Fibroblast of the aortic adventitia (primary cell): Measurements from ENCODE around the gene TOGARAM2. TPM values are rescaled to one million over a fixed set of nuclear protein-coding genes. Genes with fewer than 3 reads are reported as not detected.
A peak's percentile ranks its signal among the peaks of the same experiment; 100 is the strongest.

Experiments
- DNase-seq: peaks from one replicate; pipeline ENCODE4 v3.0.0-alpha.2; 2010; ENCODE audit warnings: low read depth
- H3K4me3 ChIP-seq: 2 replicates; pipeline ENCODE4 v1.5.1; 2011; ENCODE audit warnings: low read depth, mild to moderate bottlenecking, control low read depth, low read length, moderate library complexity
- total RNA-seq: library from RNA; depleted of rRNA; stranded (reverse); fragments of >200 nt; gene quantifications from 2 replicates; pipeline ENCODE4 v1.2.3, GENCODE V29; 2012; ENCODE audit warnings: low replicate concordance
- TF ChIP-seq, protein P1 (sequence below): IDR thresholded peaks from 2 replicates; pipeline ENCODE4 v1.5.1; 2011; ENCODE audit warnings: mild to moderate bottlenecking, low read length, control low read depth, inconsistent platforms; ENCODE audit not compliant: insufficient read depth

Gene TOGARAM2
- total RNA-seq, 1 donor: under 0.01 TPM

GRCh38 chr2:28956890-28957289, 24.2 kb upstream of the TOGARAM2 start:
- H3K4me3 ChIP-seq: no peak overlapping the region
- TF ChIP-seq, protein P1, sequence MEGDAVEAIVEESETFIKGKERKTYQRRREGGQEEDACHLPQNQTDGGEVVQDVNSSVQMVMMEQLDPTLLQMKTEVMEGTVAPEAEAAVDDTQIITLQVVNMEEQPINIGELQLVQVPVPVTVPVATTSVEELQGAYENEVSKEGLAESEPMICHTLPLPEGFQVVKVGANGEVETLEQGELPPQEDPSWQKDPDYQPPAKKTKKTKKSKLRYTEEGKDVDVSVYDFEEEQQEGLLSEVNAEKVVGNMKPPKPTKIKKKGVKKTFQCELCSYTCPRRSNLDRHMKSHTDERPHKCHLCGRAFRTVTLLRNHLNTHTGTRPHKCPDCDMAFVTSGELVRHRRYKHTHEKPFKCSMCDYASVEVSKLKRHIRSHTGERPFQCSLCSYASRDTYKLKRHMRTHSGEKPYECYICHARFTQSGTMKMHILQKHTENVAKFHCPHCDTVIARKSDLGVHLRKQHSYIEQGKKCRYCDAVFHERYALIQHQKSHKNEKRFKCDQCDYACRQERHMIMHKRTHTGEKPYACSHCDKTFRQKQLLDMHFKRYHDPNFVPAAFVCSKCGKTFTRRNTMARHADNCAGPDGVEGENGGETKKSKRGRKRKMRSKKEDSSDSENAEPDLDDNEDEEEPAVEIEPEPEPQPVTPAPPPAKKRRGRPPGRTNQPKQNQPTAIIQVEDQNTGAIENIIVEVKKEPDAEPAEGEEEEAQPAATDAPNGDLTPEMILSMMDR: peak; percentile 35
- no peak for DNase-seq

GRCh38 chr2:28958689-28959088, 22.4 kb upstream of the TOGARAM2 start:
- no peak overlapping the region for H3K4me3 ChIP-seq
- peak; percentile 86 for DNase-seq
- TF ChIP-seq, protein P1: peak; percentile 61

DNA sequence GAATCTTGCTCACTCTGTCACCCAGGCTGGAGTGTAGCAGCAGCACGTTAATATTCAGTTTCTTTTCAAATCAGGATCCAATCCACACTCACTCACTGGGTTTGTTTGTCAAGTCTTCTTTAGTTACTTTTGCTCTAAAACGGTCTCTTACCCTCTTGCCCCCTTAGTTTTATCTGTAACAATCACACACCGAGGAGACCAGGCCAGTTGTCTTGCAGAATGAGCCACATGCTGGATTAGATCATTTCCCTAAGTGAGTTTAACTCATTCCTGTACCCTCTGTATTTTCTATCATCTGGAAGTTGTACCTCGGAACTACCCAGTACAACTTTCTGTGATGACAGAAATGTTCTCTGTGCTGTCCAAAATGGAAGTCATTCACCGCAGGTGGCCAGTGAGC, 20.7 kb upstream of the TOGARAM2 start:
- TF ChIP-seq, protein P1: no peak
- H3K4me3 ChIP-seq: no peak overlapping the region
- DNase-seq: no peak

DNA sequence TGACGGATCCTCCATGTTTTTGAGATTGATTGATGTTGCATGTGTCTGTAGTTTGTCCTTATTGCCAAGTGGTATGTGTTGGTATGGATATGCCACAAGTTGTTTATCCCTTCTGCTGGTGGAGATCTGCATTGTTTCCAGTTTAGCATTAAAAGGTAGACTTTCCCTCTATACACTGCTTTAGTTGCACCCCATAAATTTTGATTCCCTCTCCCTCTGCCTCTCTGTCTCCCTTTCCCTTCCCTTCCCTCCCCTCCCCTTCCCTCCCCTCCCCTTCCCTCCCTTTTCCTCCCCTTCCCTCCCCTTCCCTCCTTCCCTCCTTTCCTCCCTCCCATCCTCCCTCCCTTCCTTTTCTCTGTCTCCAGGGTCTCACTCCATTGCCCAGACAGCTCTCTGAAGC, 18.6 kb upstream of the TOGARAM2 start:
- no peak overlapping the region for H3K4me3 ChIP-seq
- DNase-seq: no peak
- TF ChIP-seq, protein P1: no peak

DNA sequence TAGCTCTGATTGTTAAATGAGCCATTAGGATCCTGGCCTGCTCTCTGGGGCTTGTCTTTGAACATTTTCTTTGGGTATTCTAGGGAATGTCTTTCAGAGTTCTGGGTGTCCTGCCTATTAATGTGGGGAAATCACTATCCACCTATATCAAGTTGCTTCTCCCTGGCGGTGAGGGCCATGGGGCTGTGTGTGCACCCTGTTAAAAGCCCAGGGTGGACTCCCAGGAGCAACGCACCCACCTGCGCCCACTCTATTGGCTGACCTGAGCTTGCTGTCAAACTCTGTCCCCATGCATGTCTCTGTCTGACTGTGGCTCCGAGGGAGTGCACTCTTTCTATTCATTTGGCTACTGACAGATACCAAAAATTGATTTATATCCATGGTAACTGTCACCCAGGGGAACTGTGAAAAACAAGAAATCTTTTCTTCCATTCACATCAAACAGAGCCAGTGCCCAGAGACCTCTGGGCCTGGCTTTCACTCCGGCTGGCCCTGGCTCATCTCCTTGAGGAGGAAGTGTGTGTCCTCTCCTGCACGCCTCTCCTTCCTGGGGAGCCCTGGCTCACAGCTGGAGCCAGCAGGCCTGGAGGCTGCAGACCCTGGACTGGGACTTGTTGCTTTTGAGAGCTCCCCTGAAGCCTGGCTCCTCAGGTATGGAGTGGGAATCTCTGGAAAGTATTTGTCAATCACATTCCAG, 10.5 kb upstream of the TOGARAM2 start:
- no peak overlapping the region for H3K4me3 ChIP-seq
- DNase-seq: no peak
- TF ChIP-seq, protein P1: no peak

- no peak overlapping the region for H3K4me3 ChIP-seq
- TF ChIP-seq, protein P1: no peak
- DNase-seq: no peak
Measured at GRCh38 chr2:28972778-28973335, 8.2 kb upstream of the TOGARAM2 start.

DNA sequence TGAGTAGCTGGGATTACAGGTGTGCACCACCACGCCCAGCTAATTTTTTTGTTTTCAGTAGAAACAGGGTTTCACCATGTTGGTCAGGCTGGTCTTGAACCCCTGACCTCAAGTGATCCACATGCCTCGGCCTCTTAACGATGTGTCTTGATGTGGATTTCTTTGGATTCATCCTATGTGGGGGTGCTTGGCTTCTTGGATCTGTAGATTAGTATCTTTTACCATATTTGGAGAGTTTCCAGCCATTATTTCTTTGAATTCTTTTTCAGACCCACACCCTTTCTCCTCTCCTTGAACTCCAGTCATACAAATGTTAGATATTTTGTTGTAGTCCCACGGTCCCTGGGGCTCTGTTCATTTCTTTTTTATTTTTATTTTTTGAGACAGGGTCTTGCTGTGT, 6.8 kb upstream of the TOGARAM2 start:
- H3K4me3 ChIP-seq: no peak overlapping the region
- TF ChIP-seq, protein P1: no peak
- no peak for DNase-seq
